ENCODE measurements around the gene RPUSD3.
A peak's percentile ranks its signal among the peaks of the same experiment; 100 is the strongest.
"Not testable (repeated sequence)": the region's sequence is repeated elsewhere in the genome, so short reads cannot be mapped to it uniquely, and the experiment has no call there.

The RPUSD3 gene, protein sequence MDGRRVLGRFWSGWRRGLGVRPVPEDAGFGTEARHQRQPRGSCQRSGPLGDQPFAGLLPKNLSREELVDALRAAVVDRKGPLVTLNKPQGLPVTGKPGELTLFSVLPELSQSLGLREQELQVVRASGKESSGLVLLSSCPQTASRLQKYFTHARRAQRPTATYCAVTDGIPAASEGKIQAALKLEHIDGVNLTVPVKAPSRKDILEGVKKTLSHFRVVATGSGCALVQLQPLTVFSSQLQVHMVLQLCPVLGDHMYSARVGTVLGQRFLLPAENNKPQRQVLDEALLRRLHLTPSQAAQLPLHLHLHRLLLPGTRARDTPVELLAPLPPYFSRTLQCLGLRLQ
- long read RNA-seq, donor 1, transcript RPUSD3-216 (4 exons, 2,491 nt) = minor isoform, 5 of 27 reads
- long read RNA-seq, donor 1, transcript RPUSD3-201 (9 exons, 1,225 nt) = major isoform, 18 of 27 reads
- long read RNA-seq, donor 1, partial matches to known transcripts = 0 of 27 reads
- long read RNA-seq, donor 1, other reads (novel, unspliced or antisense) = 0 of 27 reads
- long read RNA-seq, donor 2, transcript RPUSD3-216 (4 exons, 2,491 nt) = minor isoform, 6 of 14 reads
- long read RNA-seq, donor 2, transcript RPUSD3-201 (9 exons, 1,225 nt) = major isoform, 7 of 14 reads
- long read RNA-seq, donor 2, partial matches to known transcripts = 0 of 14 reads
- long read RNA-seq, donor 2, other reads (novel, unspliced or antisense) = 0 of 14 reads
- long read RNA-seq, donor 3, transcript RPUSD3-201 (9 exons, 1,225 nt) = major isoform, 10 of 15 reads
- long read RNA-seq, donor 3, partial matches to known transcripts = 0 of 15 reads
- long read RNA-seq, donor 3, other reads (novel, unspliced or antisense) = 0 of 15 reads
- long read RNA-seq, donor 4, transcript RPUSD3-216 (4 exons, 2,491 nt) = major isoform, 8 of 15 reads
- long read RNA-seq, donor 4, partial matches to known transcripts = 0 of 15 reads
- long read RNA-seq, donor 4, other reads (novel, unspliced or antisense) = 0 of 15 reads
- long read RNA-seq, donor 5, transcript RPUSD3-216 (4 exons, 2,491 nt) = minor isoform, 9 of 41 reads
- long read RNA-seq, donor 5, transcript RPUSD3-201 (9 exons, 1,225 nt) = major isoform, 18 of 41 reads
- long read RNA-seq, donor 5, partial matches to known transcripts = 11 of 41 reads
- long read RNA-seq, donor 5, other reads (novel, unspliced or antisense) = 0 of 41 reads
- long read RNA-seq, donor 6, transcript RPUSD3-201 (9 exons, 1,225 nt) = minor isoform, 7 of 22 reads
- long read RNA-seq, donor 6, transcript RPUSD3-216 (4 exons, 2,491 nt) = major isoform, 11 of 22 reads
- long read RNA-seq, donor 6, partial matches to known transcripts = 0 of 22 reads
- long read RNA-seq, donor 6, other reads (novel, unspliced or antisense) = 0 of 22 reads
- long read RNA-seq, donor 7, transcript RPUSD3-201 (9 exons, 1,225 nt) = major isoform, 13 of 31 reads
- long read RNA-seq, donor 7, transcript RPUSD3-216 (4 exons, 2,491 nt) = major isoform, 13 of 31 reads
- long read RNA-seq, donor 7, partial matches to known transcripts = 0 of 31 reads
- long read RNA-seq, donor 7, other reads (novel, unspliced or antisense) = 0 of 31 reads
- long read RNA-seq, donor 8, transcript RPUSD3-216 (4 exons, 2,491 nt) = minor isoform, 7 of 22 reads
- long read RNA-seq, donor 8, transcript RPUSD3-201 (9 exons, 1,225 nt) = major isoform, 8 of 22 reads
- long read RNA-seq, donor 8, partial matches to known transcripts = 0 of 22 reads
- long read RNA-seq, donor 8, other reads (novel, unspliced or antisense) = 0 of 22 reads

DNA sequence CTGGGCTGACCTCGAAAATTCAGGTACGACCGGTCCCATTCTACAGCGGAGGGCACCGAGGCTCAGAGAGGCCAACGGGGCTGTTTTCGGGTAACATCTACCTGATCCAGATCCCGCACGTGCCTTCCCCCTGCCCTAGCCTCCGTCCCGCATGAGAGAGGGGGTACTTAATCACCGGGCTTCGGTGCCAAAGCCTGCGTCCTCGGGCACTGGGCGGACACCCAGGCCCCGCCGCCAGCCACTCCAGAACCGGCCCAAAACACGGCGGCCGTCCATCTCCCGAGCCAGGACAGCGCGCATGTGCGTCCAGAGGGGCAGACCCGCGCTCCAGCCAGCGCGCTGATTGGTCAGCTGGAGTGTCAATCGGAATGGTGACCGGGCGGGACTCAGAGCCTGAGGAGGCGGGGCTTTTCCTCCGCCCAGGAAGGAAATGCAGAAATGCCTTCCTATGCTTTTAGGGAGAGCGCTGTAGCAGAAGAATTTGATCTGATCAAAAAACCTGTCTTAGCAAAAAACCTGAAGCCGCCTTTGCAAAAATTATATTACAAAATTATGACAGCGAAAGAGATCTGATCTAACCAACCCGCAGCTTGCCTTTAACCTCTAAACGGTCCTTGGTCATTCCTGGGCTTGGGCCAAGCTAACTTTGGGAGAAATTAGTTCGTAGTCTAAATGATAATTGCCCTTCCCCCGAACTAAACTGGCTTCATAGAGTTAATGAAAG, at the start of gene RPUSD3:
Gene RPUSD3, minus strand, starts transcription at position 294 of the 724 bp plus-strand sequence. Its CDS starts 18 bp downstream, at position 276.
- DNase-seq = peak; percentile 96

DNA sequence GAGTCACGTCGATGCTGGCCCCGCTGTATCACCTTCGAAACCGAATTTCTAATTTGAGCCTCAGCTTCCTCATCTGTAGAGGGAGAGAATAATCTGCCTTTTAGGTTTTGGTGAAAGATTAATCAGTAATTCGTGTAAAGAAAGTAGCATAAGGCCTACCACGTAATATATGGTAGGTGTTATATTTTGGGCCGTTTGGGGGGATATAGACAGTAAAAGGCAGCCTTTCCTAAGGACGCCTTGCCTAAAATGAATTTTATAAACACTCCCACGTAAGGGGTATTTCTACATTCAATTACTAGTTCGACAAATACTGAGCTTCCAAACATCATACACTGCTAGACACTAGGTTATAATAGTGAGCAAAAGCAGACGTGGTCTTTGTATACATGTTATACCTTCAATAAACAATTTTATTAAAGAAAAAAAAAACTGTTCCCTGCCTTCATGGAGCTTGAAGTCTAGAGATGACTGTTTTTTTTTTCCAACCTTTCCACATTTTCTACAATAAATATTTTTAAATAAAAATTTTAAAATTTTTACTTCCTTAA, 47.3 kb upstream of the RPUSD3 start:
- DNase-seq = no peak

DNA sequence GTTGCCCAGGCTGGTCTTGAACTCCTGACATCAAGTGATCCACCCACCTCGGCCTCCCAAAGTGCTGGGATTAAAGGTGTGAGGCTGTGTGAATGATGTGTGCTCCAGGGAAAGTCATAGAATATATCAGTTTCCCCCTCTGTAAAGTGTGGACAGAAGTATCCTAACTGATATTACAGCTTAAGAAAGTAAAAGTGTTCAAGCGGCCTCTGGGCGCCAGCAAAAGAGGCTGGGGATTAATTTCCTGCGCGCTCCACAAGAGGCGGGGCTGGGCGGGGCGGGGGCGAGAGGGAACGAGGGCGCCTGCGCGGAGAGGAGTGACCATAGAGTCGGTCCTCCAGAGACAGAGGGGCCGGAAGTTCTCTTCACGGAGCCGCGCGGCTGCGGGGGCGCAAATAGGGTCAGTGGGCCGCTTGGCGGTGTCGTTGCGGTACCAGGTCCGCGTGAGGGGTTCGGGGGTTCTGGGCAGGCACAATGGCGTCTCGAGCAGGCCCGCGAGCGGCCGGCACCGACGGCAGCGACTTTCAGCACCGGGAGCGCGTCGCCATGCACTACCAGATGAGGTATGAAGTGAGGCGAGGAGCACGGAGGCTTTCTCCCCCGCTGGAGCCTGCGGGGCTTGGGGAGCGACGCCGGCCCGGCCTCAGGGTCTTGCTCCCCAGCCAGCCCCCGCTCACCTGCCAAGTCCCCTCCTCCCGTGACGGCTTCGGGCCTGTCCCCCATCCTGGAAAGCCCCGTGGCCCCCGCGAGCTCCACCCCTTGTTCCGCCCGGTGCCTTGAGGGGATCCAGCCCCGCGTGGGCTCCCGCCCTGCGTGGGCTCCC, 46.7 kb upstream of the RPUSD3 start, which contains the start of gene JAGN1:
Gene JAGN1, plus strand, starts transcription at position 362 of the 823 bp plus-strand sequence. Its CDS starts 113 bp downstream, at position 475.
- DNase-seq = peak; percentile 98

DNA sequence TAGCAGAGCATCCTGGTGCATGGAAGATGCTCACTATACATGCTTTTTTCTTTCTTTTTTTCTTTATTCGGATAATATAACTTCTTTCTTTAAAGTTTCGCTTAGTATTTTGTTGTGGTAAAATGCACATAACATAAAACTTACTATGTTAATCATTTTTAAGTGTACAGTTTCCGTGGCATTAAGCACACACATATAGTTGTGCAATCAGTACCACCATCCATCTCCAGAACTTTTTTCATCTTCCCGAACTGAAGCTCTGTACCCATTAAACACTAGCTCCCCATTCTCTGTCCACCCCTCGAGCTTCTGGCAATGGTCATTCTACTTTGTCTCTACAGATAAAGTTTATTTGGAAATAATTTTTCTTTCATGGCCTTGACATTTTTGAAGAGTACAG, 45.6 kb upstream of the RPUSD3 start:
- no peak for DNase-seq

DNA sequence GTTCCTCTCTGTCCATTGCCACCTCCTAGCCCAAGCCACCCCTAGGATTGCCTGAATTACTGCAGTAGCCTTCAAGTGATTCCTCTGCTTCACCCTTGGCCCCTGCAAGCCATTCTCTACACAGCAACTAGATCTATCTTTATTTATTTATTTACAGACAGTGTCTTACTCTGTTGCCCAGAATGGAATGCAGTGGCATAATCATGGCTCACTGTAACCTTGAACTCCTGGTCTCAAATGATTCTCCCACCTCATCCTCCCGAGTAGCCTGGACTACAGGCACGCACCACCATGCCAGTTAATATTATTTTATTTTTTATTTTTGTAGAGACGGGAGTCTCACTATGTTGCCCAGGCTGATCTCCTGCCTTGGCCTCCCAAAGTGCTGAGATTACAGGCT, 44.7 kb upstream of the RPUSD3 start:
- DNase-seq = no peak

DNA sequence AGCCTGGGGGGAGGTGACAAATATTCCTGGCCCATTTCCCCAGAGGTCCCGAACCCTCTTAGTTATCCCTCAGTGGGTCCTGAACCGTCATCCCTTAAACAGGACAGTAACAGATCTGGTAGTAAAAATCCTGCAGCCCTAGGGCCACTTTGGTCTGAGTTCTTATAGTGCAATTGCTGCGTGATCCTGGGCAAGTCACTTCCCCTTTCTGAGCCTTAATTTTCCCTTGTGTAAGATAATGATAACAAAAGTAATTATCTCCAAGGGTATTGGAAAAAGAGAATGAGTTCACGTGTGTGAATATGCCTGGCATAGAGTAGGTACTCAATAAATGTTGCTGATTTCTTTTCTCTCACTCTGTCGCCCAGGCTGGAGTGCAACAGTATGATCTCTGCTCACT, 43.7 kb upstream of the RPUSD3 start:
- DNase-seq = no peak

DNA sequence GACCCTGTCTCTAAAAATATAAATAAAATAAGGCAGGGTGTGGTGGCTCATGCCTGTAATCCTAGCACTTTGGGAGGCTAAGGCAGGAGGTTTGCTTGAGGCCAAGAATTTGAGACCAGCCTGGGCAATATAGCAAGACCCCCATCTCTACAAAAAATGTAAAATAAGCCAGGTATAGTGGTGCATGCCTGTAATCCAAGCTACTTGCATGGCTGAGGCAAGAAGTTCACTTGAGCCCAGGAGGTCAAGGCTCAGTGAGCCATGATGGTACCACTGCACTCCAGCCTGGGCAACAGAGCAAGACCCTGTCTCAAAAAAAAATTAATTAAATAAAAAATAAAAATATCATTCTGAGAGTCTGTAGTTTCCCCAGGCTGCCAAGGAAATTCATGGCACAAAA, 42.5 kb upstream of the RPUSD3 start:
- no peak for DNase-seq

DNA sequence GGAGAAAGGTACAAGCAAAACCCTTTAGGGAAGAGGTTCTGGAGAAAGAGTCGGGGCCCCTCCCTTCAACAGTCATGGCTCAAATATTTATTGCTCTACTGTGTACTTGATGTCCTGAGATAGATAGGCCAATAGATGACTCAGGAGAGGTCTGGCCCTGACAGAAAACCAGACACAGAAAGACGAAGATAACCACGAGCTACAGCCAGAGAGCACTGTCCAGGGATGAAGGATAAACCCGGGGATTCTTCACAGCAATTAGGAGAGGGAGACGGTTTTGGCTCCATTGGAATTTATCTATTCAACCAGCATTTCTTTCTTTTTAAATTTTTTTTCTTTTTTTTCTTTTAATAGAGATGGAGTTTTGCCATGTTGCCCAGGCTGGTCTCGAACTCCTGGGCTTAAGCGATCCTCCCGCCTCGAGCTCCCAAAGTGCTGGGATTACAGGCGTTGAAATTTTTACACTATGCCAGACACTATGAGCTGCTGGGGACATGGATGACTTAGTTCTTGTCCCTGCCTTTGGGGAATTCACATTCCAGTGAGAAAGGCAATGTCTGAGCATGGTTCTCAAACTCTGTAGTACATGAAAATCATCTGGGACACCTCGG, 40.9 kb upstream of the RPUSD3 start:
- no peak for DNase-seq

DNA sequence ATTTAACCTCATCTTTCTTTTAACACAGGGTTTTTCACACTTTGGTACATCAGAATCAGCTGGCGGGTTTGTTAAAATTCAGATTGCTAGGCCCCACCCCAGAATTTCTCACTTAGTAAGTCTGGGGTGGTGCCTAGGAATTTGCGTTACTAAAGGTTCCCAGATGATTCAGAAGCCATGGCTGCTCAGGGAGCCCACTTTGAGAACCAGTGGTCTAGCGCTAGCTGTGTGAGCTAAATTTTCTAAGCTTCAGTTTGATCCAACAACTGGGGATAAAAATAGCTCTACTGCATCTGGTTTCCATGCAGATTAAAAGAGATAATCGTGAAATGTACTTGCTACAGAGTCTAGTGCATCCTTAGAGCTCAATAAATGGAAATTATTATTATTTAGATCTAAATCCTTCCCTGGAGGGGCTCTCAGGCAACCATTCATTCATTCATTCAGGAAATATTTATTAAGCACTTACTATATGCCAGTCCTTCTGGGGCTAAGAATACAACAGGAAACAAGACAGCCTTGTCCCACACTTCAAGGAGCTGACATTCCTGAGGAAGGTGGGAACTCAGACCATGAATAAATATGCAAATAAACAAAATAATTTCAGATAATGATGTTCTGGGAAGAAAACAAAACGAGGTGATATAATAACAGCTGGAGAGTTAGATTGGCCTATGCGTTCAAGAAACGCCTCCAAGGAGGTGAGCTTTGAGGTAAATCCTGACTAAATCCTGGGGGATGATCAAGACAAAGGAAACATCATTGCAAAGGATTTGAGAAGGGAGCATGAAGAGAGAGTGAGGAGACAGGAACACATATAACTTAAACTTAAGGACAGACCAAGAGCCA, 40.1 kb upstream of the RPUSD3 start:
- DNase-seq = no peak

DNA sequence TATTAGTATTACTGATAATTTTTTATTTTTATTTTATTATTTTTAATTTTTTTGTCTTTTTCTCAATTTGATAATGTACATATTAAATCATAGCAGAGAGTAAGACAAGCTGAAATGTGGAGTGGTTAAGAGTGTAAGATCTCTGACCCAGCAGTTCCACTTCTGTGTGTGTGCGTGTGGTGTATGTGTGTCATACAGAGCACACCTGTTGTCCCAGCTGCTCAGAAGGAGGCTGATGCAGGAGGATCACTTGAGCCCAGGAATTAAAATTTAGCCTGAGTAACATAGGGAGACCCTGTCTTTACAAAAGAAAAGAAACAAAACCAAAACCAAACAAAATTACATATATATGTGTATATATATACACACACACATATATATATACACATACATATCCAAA, 37.6 kb upstream of the RPUSD3 start:
- no peak for DNase-seq

DNA sequence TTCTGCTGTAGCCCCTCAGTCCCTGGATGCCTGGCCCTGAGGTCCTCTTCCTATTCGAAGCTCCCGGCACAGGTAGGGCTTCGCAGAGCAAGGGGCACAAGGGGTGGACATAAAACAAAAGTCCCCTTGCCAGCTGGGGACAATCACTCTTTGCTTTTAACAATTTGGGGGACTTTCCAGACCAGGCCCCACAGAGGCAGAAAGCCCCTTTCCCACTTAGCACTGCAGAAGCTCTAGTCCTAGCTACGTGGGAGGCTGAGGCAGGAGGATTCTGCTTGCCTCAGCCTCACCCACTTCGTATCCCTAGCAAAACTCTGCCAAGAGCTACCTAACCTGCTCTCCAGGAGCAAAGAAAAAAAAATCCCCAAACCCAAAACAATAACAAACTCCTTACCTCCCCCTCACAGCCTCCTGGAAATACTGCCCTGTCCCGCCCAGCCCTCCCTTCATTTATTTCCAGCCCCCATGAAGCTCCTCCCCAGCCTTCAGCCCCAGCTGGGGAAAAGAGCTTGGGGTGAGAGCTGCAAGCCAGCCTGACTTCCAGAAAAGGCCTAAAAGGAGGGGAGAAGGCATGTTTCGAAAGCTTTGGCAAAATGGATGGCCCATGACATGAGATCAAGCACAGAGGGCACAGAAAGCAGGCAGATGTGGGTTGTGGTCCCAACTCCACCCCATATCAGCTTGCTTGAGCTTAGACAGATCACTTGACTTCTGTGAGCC, 36.2 kb upstream of the RPUSD3 start, which contains the start of gene CIDEC:
Gene CIDEC, minus strand, starts transcription at position 424 of the 720 bp plus-strand sequence. CDS start 1,767 bp downstream, outside the sequence.
- no peak for DNase-seq

DNA sequence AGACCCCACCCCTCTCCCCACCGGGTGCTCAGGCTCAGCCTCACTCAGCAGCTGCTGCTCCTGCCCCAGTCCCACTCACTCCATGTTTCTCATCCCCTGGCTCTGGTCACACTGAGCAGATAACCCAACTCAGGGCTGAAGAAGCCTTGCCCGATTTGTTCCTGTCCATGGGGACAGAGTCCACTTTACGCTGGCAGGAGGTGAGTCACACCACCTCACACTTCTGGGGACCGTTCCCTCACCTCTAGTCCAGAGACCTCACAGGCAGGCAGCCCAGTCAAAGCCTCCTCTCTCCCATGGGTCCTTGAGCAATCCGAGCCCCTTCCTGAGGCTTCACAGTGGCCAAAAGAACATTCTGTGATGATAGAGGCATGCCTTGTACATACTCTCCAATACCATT, 34.9 kb upstream of the RPUSD3 start:
- no peak for DNase-seq

DNA sequence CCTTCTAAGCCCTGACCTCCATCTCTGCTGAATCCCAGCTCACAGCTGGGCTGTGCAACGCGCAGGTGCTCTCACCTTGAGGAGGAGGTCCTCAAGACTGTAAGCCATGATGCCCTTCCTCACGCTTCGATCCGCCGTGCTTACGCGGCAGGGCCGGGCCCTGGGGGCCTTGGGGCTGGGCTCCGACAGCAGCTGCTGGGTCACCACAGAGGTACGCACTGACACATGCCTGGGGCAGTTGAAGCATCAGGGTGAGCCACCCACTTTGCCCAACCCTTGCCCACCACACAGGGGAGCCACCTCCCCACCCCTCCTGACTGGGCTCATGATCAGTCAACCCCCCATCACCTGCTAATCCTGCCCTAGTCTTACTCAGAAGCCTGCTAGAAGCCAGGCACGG, 33.2 kb upstream of the RPUSD3 start:
- no peak for DNase-seq

DNA sequence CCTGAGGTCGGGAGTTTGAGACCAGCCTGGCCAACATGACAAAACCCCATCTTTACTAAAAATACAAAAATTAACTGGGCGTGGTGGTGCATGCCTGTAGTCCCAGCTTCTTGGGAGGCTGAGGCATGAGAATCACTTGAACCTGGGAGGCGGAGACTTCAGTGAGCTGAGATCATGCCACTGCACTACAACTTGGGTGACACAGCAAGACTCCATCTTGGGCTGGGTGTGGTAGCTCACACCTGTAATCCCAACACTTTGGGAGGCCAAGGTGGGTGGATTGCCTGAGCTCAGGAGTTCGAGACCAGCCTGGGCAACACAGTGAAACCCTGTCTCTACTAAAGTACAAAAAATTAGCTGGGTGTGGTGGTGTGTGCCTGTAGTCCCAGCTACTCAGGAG, 32.4 kb upstream of the RPUSD3 start:
- not testable (repeated sequence) for DNase-seq

DNA sequence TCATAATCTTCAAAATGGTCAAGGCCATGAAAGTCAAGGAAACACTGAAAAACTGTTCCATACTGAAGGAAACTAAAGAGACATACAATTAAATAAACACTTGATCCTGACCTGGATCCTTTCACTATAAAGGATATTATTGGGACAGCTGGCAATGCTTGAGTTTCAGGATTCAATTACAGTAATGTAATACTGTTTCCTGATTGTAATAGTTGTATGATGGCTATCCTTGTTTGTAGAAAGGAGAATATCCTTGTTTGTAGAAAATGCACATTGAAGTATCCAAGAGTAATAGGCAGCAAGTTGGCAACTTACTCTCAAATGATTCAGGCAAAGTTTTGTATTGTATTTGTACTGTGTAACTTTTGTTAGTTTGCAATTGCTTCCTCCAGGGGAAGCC, 31.6 kb upstream of the RPUSD3 start:
- no peak for DNase-seq

DNA sequence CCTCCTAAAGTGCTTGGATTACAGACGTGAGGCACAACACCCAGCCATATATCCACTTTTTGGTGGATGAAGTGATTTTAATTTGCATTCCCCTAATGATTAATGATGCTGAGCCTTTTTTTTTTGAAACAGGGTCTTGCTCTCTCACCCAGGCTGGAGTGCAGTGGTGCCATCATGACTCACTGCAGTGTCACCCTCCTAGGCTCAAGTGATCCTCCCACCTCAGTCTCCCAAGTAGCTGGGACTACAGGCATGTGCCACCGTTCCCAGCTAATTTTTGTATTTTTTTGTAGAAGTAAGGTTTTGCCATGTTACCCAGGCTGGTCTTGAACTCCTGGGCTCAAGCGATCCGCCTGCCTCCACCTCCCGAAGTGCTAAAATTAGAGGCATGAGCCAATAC, 28.3 kb upstream of the RPUSD3 start:
- DNase-seq = not testable (repeated sequence)

DNA sequence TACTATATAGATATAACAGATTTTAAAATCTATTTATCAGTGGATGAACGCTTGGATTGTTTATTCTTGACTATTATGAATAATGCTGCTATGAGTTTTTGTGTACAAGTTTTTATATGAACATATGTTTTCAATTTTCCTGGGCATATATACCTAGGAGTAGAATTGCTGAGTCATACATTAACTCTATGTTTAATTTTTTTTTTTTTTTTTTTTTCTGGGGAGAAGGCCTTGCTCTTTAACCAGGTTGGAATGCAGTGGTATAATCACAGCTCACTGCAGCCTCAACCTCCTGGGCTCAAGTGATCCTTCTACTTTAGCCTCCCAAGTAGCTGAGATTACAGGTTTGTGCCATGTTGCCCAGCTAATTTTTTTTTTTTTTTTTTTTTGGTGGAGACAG, 27.2 kb upstream of the RPUSD3 start:
- no peak for DNase-seq

Measured in right kidney (tissue), 9 donors.